Mesendoderm (in vitro differentiated cells): Measurements from ENCODE around the gene EP400.
"Not testable (repeated sequence)": the region's sequence is repeated elsewhere in the genome, so short reads cannot be mapped to it uniquely, and the experiment has no call there.

ENCODE experiments used
- DNase-seq: peaks from one replicate; pipeline ENCODE4 v3.0.0; 2013
- H2AK5ac ChIP-seq: 2 replicates; pipeline ENCODE4 v1.6.1; 2013; ENCODE audit warnings: low read length, inconsistent platforms
- H2BK120ac ChIP-seq: 2 replicates; pipeline ENCODE4 v1.6.1; 2013; ENCODE audit warnings: low read depth, mild to moderate bottlenecking, low read length, moderate library complexity, mixed read lengths
- H2BK15ac ChIP-seq: replicated peaks from 2 replicates; pipeline ENCODE4 v1.6.1; 2013; ENCODE audit warnings: low read depth, mild to moderate bottlenecking, moderate library complexity
- H2BK5ac ChIP-seq: 2 replicates; pipeline ENCODE4 v1.6.1; 2013; ENCODE audit warnings: low read length, inconsistent platforms
- H3K18ac ChIP-seq: 2 replicates; pipeline ENCODE4 v1.6.1; 2013; ENCODE audit warnings: mild to moderate bottlenecking, low read length, mixed read lengths
- H3K23ac ChIP-seq: one replicate; pipeline ENCODE4 v1.6.1; 2013; ENCODE audit warnings: low read length
- H3K27ac ChIP-seq: 2 replicates; pipeline ENCODE4 v1.5.1; 2013; ENCODE audit warnings: low read depth, mild to moderate bottlenecking, inconsistent platforms, low read length, moderate library complexity
- H3K27me3 ChIP-seq: 2 replicates; pipeline ENCODE4 v1.6.1; 2013; ENCODE audit warnings: low read length, control low read depth, mild to moderate bottlenecking, inconsistent platforms; ENCODE audit not compliant: insufficient read depth, poor library complexity
- H3K36me3 ChIP-seq: 2 replicates; pipeline ENCODE4 v1.6.1; 2013; ENCODE audit warnings: low read length, inconsistent platforms; ENCODE audit not compliant: control insufficient read depth, insufficient read depth
- H3K4ac ChIP-seq: one replicate; pipeline ENCODE4 v1.6.1; 2013; ENCODE audit warnings: low read depth, mild to moderate bottlenecking, low read length, moderate library complexity
- H3K4me1 ChIP-seq: 2 replicates; pipeline ENCODE4 v1.6.1; 2013; ENCODE audit warnings: low read depth, low read length, inconsistent platforms; ENCODE audit not compliant: control insufficient read depth
- H3K4me2 ChIP-seq: 2 replicates; pipeline ENCODE4 v1.6.1; 2013; ENCODE audit warnings: low read length
- H3K4me3 ChIP-seq: 2 replicates; pipeline ENCODE4 v1.5.1; 2013; ENCODE audit warnings: mild to moderate bottlenecking, low read length
- H3K56ac ChIP-seq: one replicate; pipeline ENCODE4 v1.6.1; 2013; ENCODE audit warnings: low read length
- H3K79me1 ChIP-seq: 2 replicates; pipeline ENCODE4 v1.6.1; 2013; ENCODE audit warnings: low read length, inconsistent platforms
- H3K79me2 ChIP-seq: 2 replicates; pipeline ENCODE4 v1.6.1; 2013; ENCODE audit warnings: mild to moderate bottlenecking, low read length; ENCODE audit not compliant: control insufficient read depth, insufficient read depth
- H3K9ac ChIP-seq: 2 replicates; pipeline ENCODE4 v1.6.1; 2013; ENCODE audit warnings: low read length, inconsistent platforms
- H4K5ac ChIP-seq: one replicate; pipeline ENCODE4 v1.6.1; 2013; ENCODE audit warnings: low read length
- H4K8ac ChIP-seq: one replicate; pipeline ENCODE4 v1.6.1; 2013; ENCODE audit warnings: low read depth, mild to moderate bottlenecking, control low read depth, low read length, moderate library complexity
- WGBS: extraction: QIAGEN DNeasy Blood & Tissue Kit; methylation state at CpG from one replicate; pipeline ENCODE4 v1.1.7; 2013; ENCODE audit warnings: low lambda C conversion rate, missing lambda C conversion rate; ENCODE audit not compliant: insufficient coverage; ENCODE audit errors: extremely low coverage; 5-methylcytosine and 5-hydroxymethylcytosine counted together

The EP400 gene

GRCh38 chr12:131982041-131982440, 32.3 kb downstream of the EP400 start:
- H3K79me2 ChIP-seq = peaks cover 6% of the 10 kb centered on the region
- H2BK5ac ChIP-seq = no peak overlapping the region
- no peak for DNase-seq
- H4K8ac ChIP-seq = no peak overlapping the region
- no peaks in the 10 kb centered on the region for H3K4me1 ChIP-seq
- no peak overlapping the region for H3K4me2 ChIP-seq
- no peak overlapping the region for H4K5ac ChIP-seq
- no peak overlapping the region for H2BK15ac ChIP-seq
- no peak overlapping the region for H3K18ac ChIP-seq
- no peak overlapping the region for H2AK5ac ChIP-seq
- H2BK120ac ChIP-seq = no peak overlapping the region
- peaks cover 3% of the 10 kb centered on the region for H3K79me1 ChIP-seq
- H3K27ac ChIP-seq = no peak overlapping the region
- no peak overlapping the region for H3K4ac ChIP-seq
- H3K4me3 ChIP-seq = no peak overlapping the region
- no peaks in the 10 kb centered on the region for H3K27me3 ChIP-seq
- H3K9ac ChIP-seq = no peak overlapping the region
- peaks cover 10% of the 10 kb centered on the region for H3K36me3 ChIP-seq
- H3K23ac ChIP-seq = no peak overlapping the region
- no CpG with 5 or more reads among the region's 17 CpGs for WGBS
- H3K56ac ChIP-seq = no peak overlapping the region

DNA sequence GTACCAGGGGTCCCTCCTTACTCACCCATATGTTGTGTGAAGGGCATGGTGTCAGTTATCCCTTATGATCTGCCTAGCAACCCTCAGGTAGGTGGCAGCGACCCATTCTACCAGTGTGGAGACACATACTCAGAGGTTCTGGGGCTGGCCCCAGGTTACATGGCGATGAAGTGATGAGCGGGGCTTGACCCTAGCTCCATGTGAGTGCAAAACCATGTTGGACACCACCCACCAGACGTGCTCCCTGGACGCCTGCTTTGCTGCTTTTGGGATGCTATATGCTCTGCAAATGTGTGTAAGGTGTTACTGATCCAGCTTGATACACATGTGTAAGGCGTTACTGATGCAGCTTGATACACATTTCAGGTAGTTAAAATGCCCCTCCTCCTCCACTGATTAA, 33.3 kb downstream of the EP400 start:
- H3K18ac ChIP-seq = no peak overlapping the region
- no CpG with 5 or more reads among the region's 6 CpGs for WGBS
- no peak overlapping the region for H2BK15ac ChIP-seq
- no peak overlapping the region for H3K4me3 ChIP-seq
- H4K8ac ChIP-seq = no peak overlapping the region
- H3K36me3 ChIP-seq = peaks cover 10% of the 10 kb centered on the region
- H3K4ac ChIP-seq = no peak overlapping the region
- no peaks in the 10 kb centered on the region for H3K79me1 ChIP-seq
- no peaks in the 10 kb centered on the region for H3K4me1 ChIP-seq
- no peak overlapping the region for H3K56ac ChIP-seq
- H3K27me3 ChIP-seq = no peaks in the 10 kb centered on the region
- no peak overlapping the region for H3K9ac ChIP-seq
- no peak overlapping the region for H2BK120ac ChIP-seq
- no peak overlapping the region for H3K23ac ChIP-seq
- no peak overlapping the region for H4K5ac ChIP-seq
- H3K79me2 ChIP-seq = peaks cover 3% of the 10 kb centered on the region
- no peak for DNase-seq
- H3K4me2 ChIP-seq = no peak overlapping the region
- H3K27ac ChIP-seq = no peak overlapping the region
- H2AK5ac ChIP-seq = no peak overlapping the region
- H2BK5ac ChIP-seq = no peak overlapping the region

GRCh38 chr12:131983554-131983953, 33.8 kb downstream of the EP400 start:
- H3K79me1 ChIP-seq = no peaks in the 10 kb centered on the region
- no CpG with 5 or more reads among the region's 6 CpGs for WGBS
- H2AK5ac ChIP-seq = no peak overlapping the region
- no peak overlapping the region for H3K9ac ChIP-seq
- H3K4me2 ChIP-seq = no peak overlapping the region
- DNase-seq = no peak
- no peak overlapping the region for H3K56ac ChIP-seq
- H2BK5ac ChIP-seq = no peak overlapping the region
- H3K36me3 ChIP-seq = peaks cover 10% of the 10 kb centered on the region
- no peak overlapping the region for H2BK120ac ChIP-seq
- no peak overlapping the region for H3K4ac ChIP-seq
- no peak overlapping the region for H4K5ac ChIP-seq
- H3K79me2 ChIP-seq = no peaks in the 10 kb centered on the region
- no peak overlapping the region for H2BK15ac ChIP-seq
- no peaks in the 10 kb centered on the region for H3K27me3 ChIP-seq
- no peak overlapping the region for H3K23ac ChIP-seq
- H3K18ac ChIP-seq = no peak overlapping the region
- H3K4me1 ChIP-seq = peaks cover 3% of the 10 kb centered on the region
- no peak overlapping the region for H3K27ac ChIP-seq
- no peak overlapping the region for H3K4me3 ChIP-seq
- no peak overlapping the region for H4K8ac ChIP-seq

DNA sequence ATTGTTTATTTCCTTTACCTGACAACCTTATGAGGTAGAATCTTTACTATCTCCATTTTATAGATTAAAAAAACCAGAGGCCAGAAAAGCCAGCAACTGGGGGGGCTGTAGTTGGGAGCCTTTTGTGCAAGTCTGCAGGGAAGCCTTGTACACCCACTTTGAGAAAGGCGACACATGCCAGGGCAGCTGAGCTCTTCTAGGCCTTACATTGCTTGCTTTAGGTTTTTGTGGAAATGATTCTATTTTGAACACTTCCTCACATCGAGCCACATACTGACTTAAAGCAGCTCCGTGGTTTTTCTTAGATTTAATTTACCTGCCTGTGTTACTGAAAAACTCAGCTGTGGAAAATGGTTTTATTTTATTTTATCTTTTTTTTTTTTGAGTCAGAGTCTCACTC, 34.6 kb downstream of the EP400 start:
- Histone ChIP-seq H3K27me3 (no peaks in the 10 kb centered on the region), H2BK5ac (no peak overlapping the region), H3K4ac (no peak overlapping the region), H4K8ac (no peak overlapping the region), H3K79me1 (no peaks in the 10 kb centered on the region), H3K79me2 (no peaks in the 10 kb centered on the region), H3K23ac (no peak overlapping the region), H3K4me2 (no peak overlapping the region), H2BK15ac (no peak overlapping the region), H3K56ac (no peak overlapping the region), H2BK120ac (no peak overlapping the region), H3K18ac (no peak overlapping the region), H3K9ac (no peak overlapping the region), H3K36me3 (peaks cover 10% of the 10 kb centered on the region), H2AK5ac (no peak overlapping the region), H3K4me3 (no peak overlapping the region), H3K4me1 (peaks cover 3% of the 10 kb centered on the region), H3K27ac (no peak overlapping the region), H4K5ac (no peak overlapping the region)
- WGBS = no CpG with 5 or more reads among the region's 3 CpGs
- DNase-seq = no peak

- H3K9ac ChIP-seq, H3K79me1 ChIP-seq, H3K4me2 ChIP-seq, H2BK120ac ChIP-seq, H3K18ac ChIP-seq, H2BK15ac ChIP-seq, H4K8ac ChIP-seq, H3K4me1 ChIP-seq, H3K27me3 ChIP-seq, H3K4me3 ChIP-seq, H3K4ac ChIP-seq, H3K56ac ChIP-seq, H3K36me3 ChIP-seq, DNase-seq, H3K79me2 ChIP-seq, H2AK5ac ChIP-seq, H3K23ac ChIP-seq, H2BK5ac ChIP-seq, H3K27ac ChIP-seq, H4K5ac ChIP-seq: not testable (repeated sequence)
- WGBS = no CpG with 5 or more reads among the region's 11 CpGs
Observed at GRCh38 chr12:131985510-131985875, 35.8 kb downstream of the EP400 start.

- Histone ChIP-seq H3K23ac (no peak overlapping the region), H3K4me2 (no peak overlapping the region), H3K79me1 (no peaks in the 10 kb centered on the region), H3K4me1 (peaks cover 14% of the 10 kb centered on the region), H2BK15ac (no peak overlapping the region), H3K27ac (no peak overlapping the region), H3K79me2 (no peaks in the 10 kb centered on the region), H3K27me3 (no peaks in the 10 kb centered on the region), H3K18ac (no peak overlapping the region), H3K36me3 (peaks cover 9% of the 10 kb centered on the region), H4K8ac (no peak overlapping the region), H4K5ac (no peak overlapping the region), H2BK5ac (no peak overlapping the region), H3K56ac (no peak overlapping the region), H2BK120ac (no peak overlapping the region), H2AK5ac (no peak overlapping the region), H3K9ac (no peak overlapping the region), H3K4me3 (no peak overlapping the region), H3K4ac (no peak overlapping the region)
- no peak for DNase-seq
- no CpG with 5 or more reads among the region's 17 CpGs for WGBS
Observed at GRCh38 chr12:131986361-131986760, 36.6 kb downstream of the EP400 start.
